DND-41 (cell line): ENCODE results near the gene FBXO10.

ENCODE experiments used
- ATAC-seq: fragments of 200-7000 bp; cut with Tn5 transposase; 3 replicates; pipeline ENCODE4 v1.9.1; 2021; ENCODE audit warnings: low read depth; ENCODE audit not compliant: insufficient read depth
- DNase-seq: peaks from one replicate; pipeline ENCODE4 v3.0.0-alpha.2; 2020
- H2AFZ ChIP-seq: 2 replicates; pipeline ENCODE4 v1.6.0; 2012; ENCODE audit warnings: low read depth, low read length
- H3K27ac ChIP-seq: 2 replicates; pipeline ENCODE4 v1.5.1; 2012; ENCODE audit warnings: low read length, inconsistent platforms
- H3K27me3 ChIP-seq: fragments of 200-600 bp; sonication (generic); 2 replicates; pipeline ENCODE4 v1.6.0; 2012; ENCODE audit warnings: low read length, mild to moderate bottlenecking, inconsistent platforms; ENCODE audit not compliant: insufficient read depth, poor library complexity
- H3K36me3 ChIP-seq: 2 replicates; pipeline ENCODE4 v1.5.1; 2012; ENCODE audit warnings: low read length, inconsistent platforms; ENCODE audit not compliant: insufficient read depth
- H3K4me1 ChIP-seq: 2 replicates; pipeline ENCODE4 v1.5.1; 2012; ENCODE audit warnings: mild to moderate bottlenecking, low read length; ENCODE audit not compliant: insufficient read depth
- H3K4me2 ChIP-seq: 2 replicates; pipeline ENCODE4 v1.6.0; 2012; ENCODE audit warnings: mild to moderate bottlenecking, moderate library complexity, low read length, inconsistent platforms; ENCODE audit not compliant: insufficient read depth
- H3K4me3 ChIP-seq, 2 experiments: fragments of 200-600 bp in 1 of 2; shearing (Covaris generic) in 1 of 2; 2 replicates each; pipeline ENCODE4 v1.5.1; 2012 to 2016; ENCODE audit warnings: inconsistent platforms in 2 of 2, low read length in 2 of 2, mild to moderate bottlenecking in 2 of 2, low read depth in 1 of 2, moderate library complexity in 1 of 2
- H3K79me2 ChIP-seq: 2 replicates; pipeline ENCODE4 v1.6.0; 2012; ENCODE audit warnings: low read length, inconsistent platforms; ENCODE audit not compliant: insufficient read depth
- H3K9ac ChIP-seq: 2 replicates; pipeline ENCODE4 v1.6.0; 2012; ENCODE audit warnings: low read depth, mild to moderate bottlenecking, inconsistent platforms, low read length, moderate library complexity
- H3K9me3 ChIP-seq: 2 replicates; pipeline ENCODE4 v1.5.1; 2012; ENCODE audit warnings: low read length, moderate library complexity, mild to moderate bottlenecking, inconsistent platforms; ENCODE audit not compliant: insufficient read depth, severe bottlenecking
- H4K20me1 ChIP-seq: 2 replicates; pipeline ENCODE4 v1.6.0; 2012; ENCODE audit warnings: low read length; ENCODE audit not compliant: insufficient read depth
- EZH2 ChIP-seq: IDR thresholded peaks from 3 replicates; pipeline ENCODE4 v1.6.1; 2012; ENCODE audit warnings: borderline replicate concordance, low read depth, mild to moderate bottlenecking, moderate library complexity, low read length, inconsistent platforms; ENCODE audit not compliant: severe bottlenecking
- TF ChIP-seq, protein P1 (sequence below): IDR thresholded peaks from 2 replicates; pipeline ENCODE4 v1.5.1; 2012; ENCODE audit warnings: borderline replicate concordance, low read length, moderate library complexity, mild to moderate bottlenecking; ENCODE audit not compliant: poor library complexity, severe bottlenecking; ENCODE audit errors: extremely low read depth

Gene FBXO10

DNA sequence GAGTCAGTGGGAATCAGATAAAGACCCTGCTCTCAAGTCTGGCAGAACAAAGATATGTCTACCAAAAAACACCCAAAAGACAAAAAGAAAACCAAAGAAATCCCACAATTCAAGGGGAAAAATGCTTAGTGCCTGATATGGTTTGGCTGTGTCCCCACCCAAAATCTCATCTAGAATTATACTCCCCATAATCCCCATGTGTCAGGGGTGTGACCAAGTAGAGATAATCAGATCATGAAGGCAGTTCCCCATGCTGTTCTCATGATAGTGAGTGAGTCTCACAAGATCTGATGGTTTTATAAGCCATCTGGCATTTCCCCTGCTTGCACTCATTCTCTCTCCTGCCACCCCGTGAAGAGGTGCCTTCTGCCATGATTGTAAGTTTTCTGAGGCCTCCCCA is 13.4 kb downstream of the FBXO10 start:
- TF ChIP-seq, protein P1, sequence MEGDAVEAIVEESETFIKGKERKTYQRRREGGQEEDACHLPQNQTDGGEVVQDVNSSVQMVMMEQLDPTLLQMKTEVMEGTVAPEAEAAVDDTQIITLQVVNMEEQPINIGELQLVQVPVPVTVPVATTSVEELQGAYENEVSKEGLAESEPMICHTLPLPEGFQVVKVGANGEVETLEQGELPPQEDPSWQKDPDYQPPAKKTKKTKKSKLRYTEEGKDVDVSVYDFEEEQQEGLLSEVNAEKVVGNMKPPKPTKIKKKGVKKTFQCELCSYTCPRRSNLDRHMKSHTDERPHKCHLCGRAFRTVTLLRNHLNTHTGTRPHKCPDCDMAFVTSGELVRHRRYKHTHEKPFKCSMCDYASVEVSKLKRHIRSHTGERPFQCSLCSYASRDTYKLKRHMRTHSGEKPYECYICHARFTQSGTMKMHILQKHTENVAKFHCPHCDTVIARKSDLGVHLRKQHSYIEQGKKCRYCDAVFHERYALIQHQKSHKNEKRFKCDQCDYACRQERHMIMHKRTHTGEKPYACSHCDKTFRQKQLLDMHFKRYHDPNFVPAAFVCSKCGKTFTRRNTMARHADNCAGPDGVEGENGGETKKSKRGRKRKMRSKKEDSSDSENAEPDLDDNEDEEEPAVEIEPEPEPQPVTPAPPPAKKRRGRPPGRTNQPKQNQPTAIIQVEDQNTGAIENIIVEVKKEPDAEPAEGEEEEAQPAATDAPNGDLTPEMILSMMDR: no peak
- no peak for TF ChIP-seq EZH2
- DNase-seq (no peak), ATAC-seq (no peak)
- Histone ChIP-seq H3K79me2 (no peaks in the 10 kb centered on the region), H3K27me3 (no peaks in the 10 kb centered on the region), H3K4me2 (no peak overlapping the region), H2AFZ (no peak overlapping the region), H3K4me1 (no peaks in the 10 kb centered on the region), H3K9ac (no peak overlapping the region), H3K36me3 (peaks cover 11% of the 10 kb centered on the region), H3K4me3 (no peak overlapping the region), H3K9me3 (peaks cover 12% of the 10 kb centered on the region), H3K27ac (no peak overlapping the region), H4K20me1 (no peaks in the 10 kb centered on the region)

DNA sequence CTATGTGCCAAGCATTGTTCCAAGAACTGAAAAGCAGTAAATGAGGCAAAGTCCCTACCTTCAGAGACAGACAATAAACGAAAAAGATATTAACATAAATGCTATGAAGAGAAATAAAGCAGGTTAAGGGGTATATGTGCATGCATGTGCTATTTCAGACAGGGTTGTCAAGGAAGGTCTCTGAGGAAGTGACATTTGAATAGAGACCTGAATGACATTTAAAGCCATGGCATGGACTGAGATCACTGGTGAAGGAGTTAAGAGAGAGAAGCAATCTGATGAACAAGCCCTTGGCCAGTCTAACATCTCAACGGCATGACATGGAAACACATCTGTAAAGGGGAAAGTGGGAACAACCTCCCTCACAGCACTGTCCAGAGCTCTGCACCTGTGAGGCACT is 14.5 kb downstream of the FBXO10 start:
- H3K9me3 ChIP-seq: peaks cover 12% of the 10 kb centered on the region
- TF ChIP-seq, protein P1: no peak
- TF ChIP-seq EZH2: no peak
- H3K27ac ChIP-seq: no peak overlapping the region
- no peak for ATAC-seq
- no peak overlapping the region for H3K9ac ChIP-seq
- no peak for DNase-seq
- H3K36me3 ChIP-seq: peaks cover 11% of the 10 kb centered on the region
- no peak overlapping the region for H2AFZ ChIP-seq
- H3K4me1 ChIP-seq: no peaks in the 10 kb centered on the region
- no peaks in the 10 kb centered on the region for H3K27me3 ChIP-seq
- H3K4me3 ChIP-seq: no peak overlapping the region
- H3K4me2 ChIP-seq: no peak overlapping the region
- no peaks in the 10 kb centered on the region for H3K79me2 ChIP-seq
- no peaks in the 10 kb centered on the region for H4K20me1 ChIP-seq

DNA sequence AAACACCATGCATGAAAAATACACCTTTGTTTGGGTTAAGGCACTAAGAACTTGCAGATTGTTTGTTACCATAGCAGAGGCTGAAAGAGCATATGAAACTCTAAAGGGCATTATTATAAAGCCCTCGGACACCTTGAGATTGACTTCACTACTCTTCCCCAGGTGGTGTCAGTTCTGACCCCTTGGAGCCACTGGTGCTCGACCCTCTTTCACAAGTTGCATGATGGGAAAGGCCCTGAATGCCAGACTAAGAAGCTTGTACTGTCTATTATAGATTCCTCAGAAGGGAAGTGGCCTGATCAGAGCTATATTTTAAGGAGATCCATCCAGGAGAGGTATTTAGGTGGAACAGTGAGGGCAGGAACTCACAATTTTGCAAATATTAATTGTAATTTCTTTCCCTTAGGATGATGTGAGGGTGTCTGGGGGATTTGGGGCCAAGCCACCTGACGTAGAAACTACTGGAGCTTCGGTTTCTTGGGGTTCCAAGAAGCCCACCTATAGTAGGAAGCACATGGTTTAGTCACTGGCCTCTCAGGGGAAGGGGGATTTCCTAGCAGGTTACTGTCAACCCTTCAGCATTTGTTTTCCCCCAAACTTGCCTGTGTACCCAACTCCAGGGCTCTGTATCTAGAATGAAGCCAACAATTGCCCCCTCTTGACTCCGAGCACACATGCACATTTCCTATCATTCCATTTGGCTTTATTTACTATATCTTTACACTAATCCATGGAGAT is 16.2 kb downstream of the FBXO10 start:
- H3K79me2 ChIP-seq: no peaks in the 10 kb centered on the region
- H3K36me3 ChIP-seq: peaks cover 7% of the 10 kb centered on the region
- no peak for DNase-seq

More for the DNA sequence above, 16.2 kb downstream of the FBXO10 start:
- Histone ChIP-seq H3K4me1 (no peaks in the 10 kb centered on the region), H3K9me3 (peaks cover 8% of the 10 kb centered on the region), H2AFZ (no peak overlapping the region), H3K9ac (no peak overlapping the region), H3K27me3 (no peaks in the 10 kb centered on the region), H3K4me2 (no peak overlapping the region), H3K27ac (no peak overlapping the region), H4K20me1 (no peaks in the 10 kb centered on the region), H3K4me3 (no peak overlapping the region)
- no peak for ATAC-seq
- TF ChIP-seq EZH2: no peak
- TF ChIP-seq, protein P1: no peak
